IMR-90 (cell line): ENCODE results near the gene LLGL2. TPM values are rescaled to one million over a fixed set of nuclear protein-coding genes. Genes with fewer than 3 reads are reported as not detected.

ENCODE experiments used
- ATAC-seq: fragments of 200-7000 bp; cut with Tn5 transposase; 2 replicates; pipeline ENCODE4 v1.9.1; 2020; ENCODE audit warnings: low read depth, mild to moderate bottlenecking, moderate library complexity
- BruUV-seq: library from RNA; stranded (reverse); fragments of 400-500 nt; replicated peaks from 2 replicates; lab custom pipeline; 2021; lab: Mats Ljungman, UMichigan
- CTCF ChIA-PET: fragments of 300-600 bp; formaldehyde crosslinking; extraction: SDS; loops from one replicate; lab custom pipeline; 2021; ENCODE audit warnings: antibody characterized with exemption; lab: Yijun Ruan, JAX
- POLR2A ChIA-PET: fragments of 300-600 bp; sonication (Branson Sonifier 250); formaldehyde crosslinking; loops from one replicate; lab custom pipeline; 2022; ENCODE audit warnings: antibody characterized with exemption; ENCODE audit not compliant: unreplicated experiment; lab: Charles Lee
- DNase-seq: peaks from one replicate; pipeline ENCODE4 v3.0.0; 2013
- H2AFZ ChIP-seq: replicated peaks from 2 replicates; pipeline ENCODE3; 2013; ENCODE audit warnings: low read length, mild to moderate bottlenecking; ENCODE audit not compliant: poor library complexity
- H2AK5ac ChIP-seq: 2 replicates; pipeline ENCODE4 v1.6.1; 2013; ENCODE audit warnings: low read depth, low read length, inconsistent platforms
- H2AK9ac ChIP-seq: replicated peaks from 2 replicates; pipeline ENCODE3; 2013; ENCODE audit warnings: mild to moderate bottlenecking, low read depth, low read length, moderate library complexity; ENCODE audit not compliant: poor library complexity
- H2BK120ac ChIP-seq: 2 replicates; pipeline ENCODE4 v1.6.1; 2013; ENCODE audit warnings: low read depth, low read length, inconsistent platforms
- H2BK15ac ChIP-seq: 3 replicates; pipeline ENCODE4 v1.6.1; 2013; ENCODE audit warnings: low read depth, low read length, inconsistent platforms
- H2BK20ac ChIP-seq: 2 replicates; pipeline ENCODE4 v1.6.1; 2013; ENCODE audit warnings: low read depth, mild to moderate bottlenecking, inconsistent platforms, low read length, moderate library complexity
- H2BK5ac ChIP-seq: 2 replicates; pipeline ENCODE4 v1.6.1; 2013; ENCODE audit warnings: mild to moderate bottlenecking, low read depth, low read length, inconsistent platforms; ENCODE audit not compliant: poor library complexity, severe bottlenecking
- H3K14ac ChIP-seq: replicated peaks from 2 replicates; pipeline ENCODE4 v1.6.1; 2013; ENCODE audit warnings: low read depth, low read length, inconsistent platforms
- H3K18ac ChIP-seq: 2 replicates; pipeline ENCODE4 v1.6.1; 2013; ENCODE audit warnings: low read depth, low read length, control low read depth
- H3K23ac ChIP-seq: 2 replicates; pipeline ENCODE4 v1.6.1; 2013; ENCODE audit warnings: low read depth, low read length, inconsistent platforms
- H3K27ac ChIP-seq: 2 replicates; pipeline ENCODE4 v1.5.1; 2013; ENCODE audit warnings: mild to moderate bottlenecking, control low read depth, low read length; ENCODE audit not compliant: insufficient read depth
- H3K27me3 ChIP-seq: 2 replicates; pipeline ENCODE4 v1.6.1; 2013; ENCODE audit warnings: low read length; ENCODE audit not compliant: control insufficient read depth, insufficient read depth
- H3K36me3 ChIP-seq: 2 replicates; pipeline ENCODE4 v1.6.1; 2013; ENCODE audit warnings: low read length, mixed read lengths; ENCODE audit not compliant: control insufficient read depth, insufficient read depth
- H3K4ac ChIP-seq: 2 replicates; pipeline ENCODE4 v1.6.1; 2013; ENCODE audit warnings: low read depth, low read length, inconsistent platforms
- H3K4me1 ChIP-seq: 2 replicates; pipeline ENCODE4 v1.6.1; 2013; ENCODE audit warnings: low read length, mixed read lengths; ENCODE audit not compliant: control insufficient read depth, insufficient read depth
- H3K4me2 ChIP-seq: 2 replicates; pipeline ENCODE4 v1.6.1; 2013; ENCODE audit warnings: low read depth, mild to moderate bottlenecking, control low read depth, low read length, moderate library complexity
- H3K4me3 ChIP-seq: 2 replicates; pipeline ENCODE4 v1.5.1; 2013; ENCODE audit warnings: low read depth, mild to moderate bottlenecking, control low read depth, low read length, moderate library complexity; ENCODE audit not compliant: insufficient read depth
- H3K56ac ChIP-seq: 2 replicates; pipeline ENCODE4 v1.6.1; 2013; ENCODE audit warnings: low read length, inconsistent platforms; ENCODE audit not compliant: insufficient read depth; ENCODE audit errors: extremely low read depth
- H3K79me1 ChIP-seq, 2 experiments: 2 replicates each; pipeline ENCODE4 v1.6.1; 2013; ENCODE audit warnings: low read length in 2 of 2, inconsistent platforms in 1 of 2, low read depth in 1 of 2
- H3K9ac ChIP-seq: 2 replicates; pipeline ENCODE4 v1.6.1; 2013; ENCODE audit warnings: low read depth, low read length, control low read depth
- H3K9me1 ChIP-seq: 2 replicates; pipeline ENCODE4 v1.6.1; 2013; ENCODE audit warnings: low read length, inconsistent platforms; ENCODE audit not compliant: insufficient read depth
- H3K9me3 ChIP-seq: 2 replicates; pipeline ENCODE4 v1.6.1; 2013; ENCODE audit warnings: low read length; ENCODE audit not compliant: control insufficient read depth, insufficient read depth
- H4K20me1 ChIP-seq: 2 replicates; pipeline ENCODE4 v1.6.1; 2013; ENCODE audit warnings: low read length, inconsistent platforms; ENCODE audit not compliant: insufficient read depth
- H4K5ac ChIP-seq: 2 replicates; pipeline ENCODE4 v1.6.1; 2013; ENCODE audit warnings: mild to moderate bottlenecking, low read depth, low read length, control low read depth
- H4K8ac ChIP-seq, 2 experiments: 2 replicates each; pipeline ENCODE4 v1.6.1; 2013; ENCODE audit warnings: low read depth in 2 of 2, low read length in 2 of 2, control low read depth in 1 of 2, inconsistent platforms in 1 of 2
- H4K91ac ChIP-seq: 2 replicates; pipeline ENCODE4 v1.6.1; 2013; ENCODE audit warnings: low read depth, low read length, inconsistent platforms; ENCODE audit not compliant: insufficient read depth
- MAZ ChIP-seq: IDR thresholded peaks from 2 replicates; pipeline ENCODE4 v1.6.1; 2012; ENCODE audit warnings: low read depth, mild to moderate bottlenecking, low read length, improper control_type of control experiment, moderate library complexity, borderline replicate concordance
- MXI1 ChIP-seq: IDR thresholded peaks from 2 replicates; pipeline ENCODE4 v1.6.1; 2012; ENCODE audit warnings: low read depth, mild to moderate bottlenecking, low read length, moderate library complexity, borderline replicate concordance
- POLR2A ChIP-seq: IDR thresholded peaks from 2 replicates; pipeline ENCODE4 v1.6.1; 2012; ENCODE audit warnings: mild to moderate bottlenecking, low read depth, low read length
- RFX5 ChIP-seq: IDR thresholded peaks from 2 replicates; pipeline ENCODE4 v1.8.0; 2012; ENCODE audit warnings: low read depth, mild to moderate bottlenecking, low read length, moderate library complexity
- WGBS, 2 experiments: methylation state at CpG; one replicate each; pipeline versions ENCODE4 v1.1.5 to v1.1.7; 2013; ENCODE audit warnings: missing lambda C conversion rate in 2 of 2; ENCODE audit not compliant: insufficient read length in 1 of 2; ENCODE audit errors: extremely low coverage in 2 of 2; 5-methylcytosine and 5-hydroxymethylcytosine counted together
- dilution Hi-C: fragments of 300-500 bp; cut with HindIII; formaldehyde crosslinking; loops from one replicate; pipeline ENCODE4 v1.14.3; 2018; ENCODE audit warnings: low sequenced_read_pairs; ENCODE audit not compliant: unreplicated experiment
- in situ Hi-C: fragments of 300-500 bp; cut with MboI; formaldehyde crosslinking; loops from 3 replicates; pipeline ENCODE4 v1.14.3; 2019; ENCODE audit warnings: low sequenced_read_pairs, inconsistent platforms, mixed read lengths
- intact Hi-C: fragments of 100-400 bp; cut with micrococcal nuclease; formaldehyde crosslinking; loops from 2 replicates; pipeline ENCODE4 v1.10.0; 2022
- polyA plus RNA-seq, 3 experiments: library from polyadenylated mRNA; depleted of rRNA; stranded (reverse); fragments of >200 nt; gene quantifications; 2 replicates each; pipeline ENCODE4 v1.2.3, GENCODE V29; 2012; ENCODE audit warnings: low replicate concordance in 1 of 3
- total RNA-seq: library from RNA; depleted of rRNA; stranded (reverse); fragments of >200 nt; gene quantifications from 2 replicates; pipeline ENCODE4 v1.2.3, GENCODE V29; 2012

The LLGL2 gene
- total and polyA plus RNA-seq, 2 of the 4 experiments (the other 2 are of a cell fraction) = 0.54 to 0.72 TPM

- Histone ChIP-seq H3K27me3 (peaks cover 63% of the 10 kb centered on the region), H4K20me1 (no peaks in the 10 kb centered on the region), H3K4ac (no peak overlapping the region), H2AFZ (no peak overlapping the region), H4K91ac (no peak overlapping the region), H2BK5ac (no peak overlapping the region), H2AK9ac (no peak overlapping the region), H3K18ac (no peak overlapping the region), H3K9me3 (no peaks in the 10 kb centered on the region), H4K8ac (no peak overlapping the region), H3K23ac (no peak overlapping the region), H3K79me1 (no peaks in the 10 kb centered on the region), H3K9me1 (no peaks in the 10 kb centered on the region), H3K14ac (no peak overlapping the region), H2BK120ac (no peak overlapping the region), H3K36me3 (no peaks in the 10 kb centered on the region), H3K9ac (no peak overlapping the region), H3K4me1 (no peaks in the 10 kb centered on the region), H3K56ac (no peak overlapping the region), H3K27ac (no peak overlapping the region), H3K4me2 (no peak overlapping the region), H2BK15ac (no peak overlapping the region), H4K5ac (no peak overlapping the region), H2AK5ac (no peak overlapping the region), H3K4me3 (no peak overlapping the region), H2BK20ac (no peak overlapping the region)
- TF ChIP-seq POLR2A = no peak
- no peak for TF ChIP-seq MAZ
- TF ChIP-seq RFX5 = no peak
- TF ChIP-seq MXI1 = no peak
- dilution Hi-C loops (no loop called here), in situ Hi-C loops (no loop called here), intact Hi-C loops (no loop called here)
- no TSS peak for BruUV-seq
- no peak for ATAC-seq
- DNase-seq = no peak
- ChIA-PET POLR2A (no interaction called here), CTCF (no interaction called here)
- WGBS, 2 experiments = no CpG with 5 or more reads among the region's 8 CpGs
Measured at GRCh38 chr17:75544250-75544649, 18.8 kb downstream of the LLGL2 start.
